ENCODE results near the gene METAP1D.
"Not testable (repeated sequence)": the region's sequence is repeated elsewhere in the genome, so short reads cannot be mapped to it uniquely, and the experiment has no call there.

METAP1D gene

DNA sequence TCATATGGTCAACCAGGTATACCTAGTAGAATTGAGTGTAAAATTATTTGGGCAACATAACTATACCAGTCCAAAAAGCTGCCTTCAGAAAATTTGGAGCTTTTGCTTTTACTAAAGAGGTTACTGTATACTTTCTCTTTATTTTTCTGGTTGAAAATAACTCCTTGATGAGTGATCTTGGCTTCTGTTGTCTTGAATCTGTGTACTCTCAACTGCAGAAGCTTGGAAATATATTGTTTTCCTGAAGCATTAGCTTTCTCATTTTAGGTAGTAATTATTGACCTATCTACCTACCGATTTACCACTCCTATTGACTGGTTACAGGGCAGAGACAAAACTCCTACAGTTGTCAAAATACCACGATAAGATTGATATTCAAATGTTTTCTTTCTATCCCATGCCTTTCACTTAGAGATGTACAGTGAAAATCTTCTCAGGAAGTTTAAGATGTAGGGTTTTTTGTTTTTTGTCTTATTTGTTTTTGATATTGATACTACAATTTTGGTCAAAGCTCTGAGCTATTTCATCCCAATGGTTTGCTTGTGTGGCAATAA lies 49.9 kb downstream of the METAP1D start:
- no peak overlapping the region for H3K4me3 ChIP-seq (ENCODE audit: low read depth, low read length)
- TF ChIP-seq, protein P1, sequence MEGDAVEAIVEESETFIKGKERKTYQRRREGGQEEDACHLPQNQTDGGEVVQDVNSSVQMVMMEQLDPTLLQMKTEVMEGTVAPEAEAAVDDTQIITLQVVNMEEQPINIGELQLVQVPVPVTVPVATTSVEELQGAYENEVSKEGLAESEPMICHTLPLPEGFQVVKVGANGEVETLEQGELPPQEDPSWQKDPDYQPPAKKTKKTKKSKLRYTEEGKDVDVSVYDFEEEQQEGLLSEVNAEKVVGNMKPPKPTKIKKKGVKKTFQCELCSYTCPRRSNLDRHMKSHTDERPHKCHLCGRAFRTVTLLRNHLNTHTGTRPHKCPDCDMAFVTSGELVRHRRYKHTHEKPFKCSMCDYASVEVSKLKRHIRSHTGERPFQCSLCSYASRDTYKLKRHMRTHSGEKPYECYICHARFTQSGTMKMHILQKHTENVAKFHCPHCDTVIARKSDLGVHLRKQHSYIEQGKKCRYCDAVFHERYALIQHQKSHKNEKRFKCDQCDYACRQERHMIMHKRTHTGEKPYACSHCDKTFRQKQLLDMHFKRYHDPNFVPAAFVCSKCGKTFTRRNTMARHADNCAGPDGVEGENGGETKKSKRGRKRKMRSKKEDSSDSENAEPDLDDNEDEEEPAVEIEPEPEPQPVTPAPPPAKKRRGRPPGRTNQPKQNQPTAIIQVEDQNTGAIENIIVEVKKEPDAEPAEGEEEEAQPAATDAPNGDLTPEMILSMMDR (IDR thresholded peaks at IDR 0.05; ENCODE audit: low read depth, low read length), result no peak

DNA sequence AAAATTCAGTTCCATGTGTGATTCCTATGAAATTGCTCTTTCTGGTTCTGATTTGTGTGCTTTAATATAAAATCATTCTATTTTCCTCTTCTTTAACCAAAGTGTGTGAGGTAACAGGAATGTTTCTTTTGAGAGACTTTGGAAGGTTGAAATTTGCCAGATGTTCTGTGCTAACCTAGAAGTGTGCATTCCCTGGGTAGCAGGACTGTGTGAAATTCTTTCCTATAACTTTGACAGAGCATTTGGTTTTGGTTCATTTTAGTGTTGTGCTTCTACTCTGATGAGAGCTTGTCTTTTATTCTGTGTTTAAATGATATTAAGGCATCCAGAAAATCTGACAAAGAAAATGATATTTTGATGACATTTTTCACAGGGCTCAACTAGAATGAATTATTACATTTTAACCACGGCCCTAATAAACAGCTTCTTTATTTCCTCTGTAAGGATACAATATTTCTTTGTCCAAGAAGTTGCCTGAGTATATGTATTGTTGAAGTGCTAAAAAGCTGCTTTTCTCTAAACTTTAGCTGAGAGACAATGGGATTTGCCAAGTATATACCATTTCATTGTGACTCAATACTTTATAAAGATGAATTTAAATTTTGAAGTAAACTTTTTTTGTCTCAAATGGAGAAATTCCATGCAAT lies 50.8 kb downstream of the METAP1D start:
- TF ChIP-seq, protein P1 (IDR thresholded peaks at IDR 0.05; ENCODE audit: low read depth, low read length), result no peak
- H3K4me3 ChIP-seq (ENCODE audit: low read depth, low read length), result no peak overlapping the region

DNA sequence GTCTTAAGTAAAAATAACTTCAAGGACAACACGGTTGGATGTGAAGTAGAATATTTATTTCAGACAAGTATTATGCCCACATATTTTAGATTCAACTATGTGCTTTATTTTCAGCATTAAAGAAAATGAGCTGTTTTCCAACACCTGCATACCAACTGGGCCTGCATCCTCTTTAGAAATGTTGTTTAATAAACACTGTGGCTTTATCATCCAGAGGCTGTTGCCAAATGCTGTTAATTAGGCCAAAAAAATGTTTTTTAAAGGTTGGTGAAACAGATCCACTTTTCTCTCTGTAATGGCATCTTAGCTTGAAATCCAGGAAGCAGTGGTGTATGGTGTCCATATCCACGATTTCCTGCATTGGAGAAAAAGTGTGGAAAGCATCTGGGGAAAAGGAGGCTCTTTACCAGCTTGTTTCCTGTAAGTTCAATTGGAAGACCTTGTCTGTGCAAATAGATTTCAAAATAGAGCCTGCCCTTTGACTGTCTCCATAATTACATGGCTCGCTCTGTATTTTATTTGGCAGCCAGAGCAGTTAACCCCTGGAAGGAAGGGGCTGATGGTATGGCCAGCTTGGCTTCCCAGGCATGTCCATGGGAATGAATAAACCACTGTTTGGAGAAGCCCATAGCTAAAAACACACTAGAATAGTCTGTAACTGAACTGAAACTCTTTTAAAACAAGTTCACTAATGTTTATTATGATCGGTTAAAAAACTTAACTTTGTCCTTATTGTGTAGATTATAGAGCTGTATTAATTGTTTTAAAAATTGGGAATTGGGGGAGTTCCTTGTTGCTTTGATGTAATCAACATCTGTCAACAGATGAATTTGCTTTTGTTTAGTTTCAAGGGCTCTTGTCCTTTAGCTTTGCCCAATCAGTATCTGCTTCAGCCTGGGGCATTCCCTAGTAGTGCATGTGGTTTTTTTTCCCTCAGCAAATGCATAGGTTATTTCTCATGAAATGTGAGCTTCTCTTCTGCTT lies 52.5 kb downstream of the METAP1D start:
- H3K4me3 ChIP-seq (ENCODE audit: low read depth, low read length), result no peak overlapping the region
- TF ChIP-seq, protein P1 (IDR thresholded peaks at IDR 0.05; ENCODE audit: low read depth, low read length), result no peak

DNA sequence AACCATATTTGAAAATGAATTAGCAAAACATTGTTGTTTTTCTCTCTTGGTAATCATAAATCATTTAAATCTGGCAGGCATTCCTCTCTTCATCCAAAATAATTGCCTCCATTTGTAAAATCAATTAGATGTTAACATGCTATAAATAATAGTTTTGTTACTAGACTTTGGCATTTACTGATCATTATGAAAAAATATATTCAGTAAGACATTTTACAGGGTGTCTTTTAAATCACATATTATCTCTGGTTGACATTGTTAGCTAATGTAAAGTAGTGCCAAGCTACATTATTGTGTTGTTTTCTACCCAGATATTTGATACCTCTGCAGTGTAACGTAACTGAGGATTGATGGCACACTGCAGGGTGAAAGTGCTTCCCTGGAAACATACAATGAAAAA lies 53.7 kb downstream of the METAP1D start:
- TF ChIP-seq, protein P1 (IDR thresholded peaks at IDR 0.05; ENCODE audit: low read depth, low read length), result no peak
- H3K4me3 ChIP-seq (ENCODE audit: low read depth, low read length), result no peak overlapping the region

DNA sequence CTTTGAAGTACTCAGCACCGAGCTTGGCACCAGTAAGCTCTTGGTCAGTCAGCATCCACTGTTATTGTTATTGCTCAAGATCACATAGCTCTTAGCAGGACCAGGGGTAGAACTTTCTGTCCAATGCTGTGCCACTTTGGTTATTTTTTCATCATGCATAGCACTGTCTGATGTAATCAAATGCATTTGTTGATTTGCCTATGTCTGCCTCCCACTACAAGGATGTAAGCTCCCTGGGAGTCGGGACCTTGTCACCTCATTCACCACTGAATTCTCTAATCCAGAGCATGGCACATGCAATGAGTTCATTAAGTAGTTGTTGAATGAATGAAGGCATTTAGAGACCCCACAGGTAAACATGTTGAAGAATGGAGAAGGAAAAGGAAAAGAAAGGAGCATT lies 56.5 kb downstream of the METAP1D start:
- H3K4me3 ChIP-seq (ENCODE audit: low read depth, low read length), result no peak overlapping the region
- TF ChIP-seq, protein P1 (IDR thresholded peaks at IDR 0.05; ENCODE audit: low read depth, low read length), result no peak

DNA sequence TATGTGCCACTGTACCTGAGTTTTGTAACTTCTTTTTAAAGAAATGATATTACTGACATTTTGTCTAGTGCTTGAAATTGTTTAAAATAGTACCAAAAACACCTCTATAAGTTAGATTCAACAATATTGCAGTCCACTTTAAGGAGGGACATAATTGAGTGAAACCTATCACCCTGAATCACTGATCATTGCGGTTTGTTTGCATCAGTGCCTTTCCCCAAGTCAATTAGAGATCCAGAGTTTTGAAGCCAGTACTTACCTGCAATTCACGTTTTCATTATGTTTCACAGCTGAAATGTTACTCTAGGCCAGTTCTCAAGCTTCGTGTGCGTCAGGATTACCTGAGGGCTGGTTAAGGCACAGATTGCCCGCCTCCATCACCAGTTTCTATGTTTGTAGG lies 58.9 kb downstream of the METAP1D start:
- TF ChIP-seq, protein P1 (IDR thresholded peaks at IDR 0.05; ENCODE audit: low read depth, low read length), result no peak

DNA sequence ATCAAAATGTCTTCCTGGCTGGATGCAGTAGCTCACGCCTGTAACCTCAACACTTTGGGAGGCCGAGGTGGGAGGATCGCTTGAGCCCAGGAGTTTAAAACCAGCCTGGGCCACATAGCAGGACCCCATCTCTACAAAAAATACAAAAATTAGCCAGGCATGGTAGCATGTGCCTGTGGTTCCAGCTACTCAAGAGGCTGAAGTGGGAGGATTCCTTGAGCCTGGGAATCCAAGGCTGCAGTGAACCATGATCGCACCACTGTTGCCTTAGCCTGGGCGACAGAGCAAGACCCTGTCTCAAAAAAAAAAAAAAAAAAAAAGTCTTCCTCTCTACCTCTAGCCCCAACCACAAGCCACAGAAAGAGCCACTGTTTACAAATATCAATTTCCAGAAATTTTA lies 60.4 kb downstream of the METAP1D start:
- H3K4me3 ChIP-seq (ENCODE audit: low read depth, low read length), result not testable (repeated sequence)

More for the DNA sequence above, 58.9 kb downstream of the METAP1D start:
- no peak overlapping the region for H3K4me3 ChIP-seq (ENCODE audit: low read depth, low read length)
